Measurements from ENCODE around the gene KHDC4.

The KHDC4 gene

GRCh38 chr1:155918660-155919059 is 15.6 kb downstream of the KHDC4 start:
- TF ChIP-seq ZFP3 (CRISPR knock-in tag; IDR thresholded peaks at IDR 0.05) (no peak), CREB5 (CRISPR knock-in tag; IDR thresholded peaks at IDR 0.05; ENCODE audit: low read depth) (no peak), TCF4 (CRISPR knock-in tag; IDR thresholded peaks at IDR 0.05; ENCODE audit: borderline replicate concordance) (no peak), ISL1 (CRISPR knock-in tag; IDR thresholded peaks at IDR 0.05) (no peak), BACH2 (CRISPR knock-in tag; IDR thresholded peaks at IDR 0.05; ENCODE audit: borderline replicate concordance) (no peak), GLIS3 (CRISPR knock-in tag; IDR thresholded peaks at IDR 0.05) (no peak), TOX (CRISPR knock-in tag; IDR thresholded peaks at IDR 0.05; ENCODE audit: borderline replicate concordance) (no peak), PPARA (CRISPR knock-in tag; IDR thresholded peaks at IDR 0.05; ENCODE audit: borderline replicate concordance) (no peak), ESRRG (CRISPR knock-in tag; IDR thresholded peaks at IDR 0.05) (no peak), ZNF8 (CRISPR knock-in tag; IDR thresholded peaks at IDR 0.05) (no peak), PATZ1 (CRISPR knock-in tag; IDR thresholded peaks at IDR 0.05; ENCODE audit: borderline replicate concordance) (no peak), ARNTL (CRISPR knock-in tag; IDR thresholded peaks at IDR 0.05; ENCODE audit: borderline replicate concordance, low read depth) (no peak), ZNF70 (CRISPR knock-in tag; IDR thresholded peaks at IDR 0.05) (no peak), RARB (CRISPR knock-in tag; IDR thresholded peaks at IDR 0.05) (no peak), TSHZ2 (CRISPR knock-in tag; IDR thresholded peaks at IDR 0.05) (no peak), SNAI2 (CRISPR knock-in tag; IDR thresholded peaks at IDR 0.05) (no peak)

GRCh38 chr1:155913969-155914757 is 20.1 kb downstream of the KHDC4 start:
- TF ChIP-seq SNAI2 (CRISPR knock-in tag; IDR thresholded peaks at IDR 0.05) (no peak), ISL1 (CRISPR knock-in tag; IDR thresholded peaks at IDR 0.05) (no peak), ZNF70 (CRISPR knock-in tag; IDR thresholded peaks at IDR 0.05) (no peak), PATZ1 (CRISPR knock-in tag; IDR thresholded peaks at IDR 0.05; ENCODE audit: borderline replicate concordance) (no peak), CSRNP3 (CRISPR knock-in tag; IDR thresholded peaks at IDR 0.05) (no peak), ZNF565 (CRISPR knock-in tag; conservative IDR thresholded peaks at IDR 0.05; ENCODE audit: low read depth) (no peak), RARB (CRISPR knock-in tag; IDR thresholded peaks at IDR 0.05) (no peak), POU6F1 (CRISPR knock-in tag; IDR thresholded peaks at IDR 0.05; ENCODE audit: borderline replicate concordance, low read depth) (no peak), GLIS3 (CRISPR knock-in tag; IDR thresholded peaks at IDR 0.05) (no peak), BACH2 (CRISPR knock-in tag; IDR thresholded peaks at IDR 0.05; ENCODE audit: borderline replicate concordance) (no peak), TSHZ2 (CRISPR knock-in tag; IDR thresholded peaks at IDR 0.05) (no peak), ZFP3 (CRISPR knock-in tag; IDR thresholded peaks at IDR 0.05) (no peak), TOX (CRISPR knock-in tag; IDR thresholded peaks at IDR 0.05; ENCODE audit: borderline replicate concordance) (no peak), CSDC2 (CRISPR knock-in tag; IDR thresholded peaks at IDR 0.05) (no peak), OSR1 (CRISPR knock-in tag; IDR thresholded peaks at IDR 0.05) (no peak)
- ATAC-seq = no peak

More at GRCh38 chr1:155918660-155919059, 15.6 kb downstream of the KHDC4 start:
- no peak for ATAC-seq

All from SK-N-SH treated with all-trans-retinoic acid at 6 μM for 48 hours (cell line).